Left ventricle myocardium inferior (tissue), 1 donor: Measurements from ENCODE around the gene CDK17. TPM values are rescaled to one million over a fixed set of nuclear protein-coding genes. Genes with fewer than 3 reads are reported as not detected.
"Not testable (repeated sequence)": the region's sequence is repeated elsewhere in the genome, so short reads cannot be mapped to it uniquely, and the experiment has no call there.

Experiments
- DNase-seq: peaks from one replicate; pipeline ENCODE4 v3.0.0-alpha.2; 2020
- H3K27ac ChIP-seq: fragments of 200-600 bp; replicated peaks from 2 replicates; pipeline ENCODE4 v1.8.0; 2021
- H3K27me3 ChIP-seq: fragments of 200-600 bp; 2 replicates; pipeline ENCODE4 v1.8.0; 2021; ENCODE audit warnings: low read depth
- H3K36me3 ChIP-seq: fragments of 200-600 bp; 2 replicates; pipeline ENCODE4 v1.8.0; 2021
- H3K4me1 ChIP-seq: fragments of 200-600 bp; 2 replicates; pipeline ENCODE4 v1.8.0; 2021
- H3K4me3 ChIP-seq: fragments of 200-600 bp; 2 replicates; pipeline ENCODE4 v1.8.0; 2021; ENCODE audit warnings: mild to moderate bottlenecking, moderate library complexity
- H3K9me3 ChIP-seq: fragments of 200-600 bp; replicated peaks from 2 replicates; pipeline ENCODE4 v1.8.0; 2021
- CTCF ChIP-seq: fragments of 200-600 bp; IDR thresholded peaks from 2 replicates; pipeline ENCODE4 v1.8.0; 2021; ENCODE audit warnings: antibody characterized with exemption, mild to moderate bottlenecking, borderline replicate concordance
- intact Hi-C: fragments of 100-400 bp; cut with micrococcal nuclease; formaldehyde crosslinking; loops from one replicate; pipeline ENCODE4 v1.11.0; 2022
- total RNA-seq: library from RNA; stranded (reverse); fragmentation: NEBNext Ultra II Directional; extraction: Animal tissue kit (Norgen Biotek cat#: 25700); gene quantifications from one replicate; pipeline ENCODE4 v1.2.1, GENCODE V29; 2021
- donor health status: DM: no; HTN: yes; CAD: no; lungs with severe emphysema.

Gene CDK17
- total RNA-seq, 1 donor from 2014 or later, result 15.9 TPM

GRCh38 chr12:96421014-96421413, 20.8 kb upstream of the CDK17 start:
- Histone ChIP-seq H3K4me3 (peak overlapping the region; percentile 45), H3K27me3 (no peaks in the 10 kb centered on the region), H3K4me1 (no peaks in the 10 kb centered on the region), H3K9me3 (no peaks in the 10 kb centered on the region), H3K27ac (peak overlapping the region; percentile 50), H3K36me3 (no peaks in the 10 kb centered on the region)
- TF ChIP-seq CTCF, result no peak
- DNase-seq, result no peak
- intact Hi-C loops, result no loop called here

- no peak for TF ChIP-seq CTCF
- H3K4me1 ChIP-seq, result no peaks in the 10 kb centered on the region
- intact Hi-C loops, result no loop called here
- peak overlapping the region; percentile 45 for H3K4me3 ChIP-seq
- H3K27ac ChIP-seq, result peak overlapping the region; percentile 50
- DNase-seq, result no peak
- H3K36me3 ChIP-seq, result no peaks in the 10 kb centered on the region
- no peaks in the 10 kb centered on the region for H3K9me3 ChIP-seq
- no peaks in the 10 kb centered on the region for H3K27me3 ChIP-seq
Observed at GRCh38 chr12:96420277-96420835, 20.1 kb upstream of the CDK17 start.

GRCh38 chr12:96419576-96420276, 19.5 kb upstream of the CDK17 start:
- H3K9me3 ChIP-seq, result no peaks in the 10 kb centered on the region
- intact Hi-C loops, result loop anchor here (10.0 kb wide), 1 partner anchor 365 kb away; no protein-coding TSS in a partner anchor
- no peaks in the 10 kb centered on the region for H3K36me3 ChIP-seq
- H3K27me3 ChIP-seq, result no peaks in the 10 kb centered on the region
- DNase-seq, result no peak
- no peaks in the 10 kb centered on the region for H3K4me1 ChIP-seq
- H3K27ac ChIP-seq, result no peak overlapping the region
- H3K4me3 ChIP-seq, result no peak overlapping the region
- TF ChIP-seq CTCF, result no peak

GRCh38 chr12:96417688-96418087, 17.4 kb upstream of the CDK17 start:
- H3K27ac ChIP-seq, H3K4me1 ChIP-seq, H3K9me3 ChIP-seq, H3K4me3 ChIP-seq, H3K27me3 ChIP-seq, DNase-seq, H3K36me3 ChIP-seq: not testable (repeated sequence)
- intact Hi-C loops, result loop anchor here (10.0 kb wide), 1 partner anchor 363 kb away; no protein-coding TSS in a partner anchor

GRCh38 chr12:96416033-96416799, 16.0 kb upstream of the CDK17 start:
- TF ChIP-seq CTCF, result no peak
- intact Hi-C loops, result loop anchor here (10.0 kb wide), 1 partner anchor 361 kb away; no protein-coding TSS in a partner anchor
- Histone ChIP-seq H3K27me3 (no peaks in the 10 kb centered on the region), H3K4me1 (no peaks in the 10 kb centered on the region), H3K36me3 (no peaks in the 10 kb centered on the region), H3K9me3 (no peaks in the 10 kb centered on the region), H3K27ac (no peak overlapping the region), H3K4me3 (no peak overlapping the region)
- no peak for DNase-seq
